Measurements from ENCODE around the gene SYNGAP1.
"Not testable (repeated sequence)": the region's sequence is repeated elsewhere in the genome, so short reads cannot be mapped to it uniquely, and the experiment has no call there.

Gene SYNGAP1

GRCh38 chr6:33481192-33481591 is 61.3 kb downstream of the SYNGAP1 start:
- no peak for DNase-seq (ENCODE audit: low read depth)
- no peak for TF ChIP-seq CTCF (IDR thresholded peaks at IDR 0.05; ENCODE audit: low read length, missing control alignments)
- H3K4me3 ChIP-seq (replicated peaks; ENCODE audit: low read depth, low read length): no peak overlapping the region

GRCh38 chr6:33482620-33483019 is 62.8 kb downstream of the SYNGAP1 start:
- DNase-seq (ENCODE audit: low read depth); H3K4me3 ChIP-seq (replicated peaks; ENCODE audit: low read depth, low read length): not testable (repeated sequence)

GRCh38 chr6:33483678-33484077 is 63.8 kb downstream of the SYNGAP1 start:
- no peak overlapping the region for H3K4me3 ChIP-seq (replicated peaks; ENCODE audit: low read depth, low read length)
- TF ChIP-seq CTCF (IDR thresholded peaks at IDR 0.05; ENCODE audit: low read length, missing control alignments): no peak
- no peak for DNase-seq (ENCODE audit: low read depth)

- not testable (repeated sequence) for DNase-seq (ENCODE audit: low read depth)
Observed at GRCh38 chr6:33484673-33485262, 64.9 kb downstream of the SYNGAP1 start.

GRCh38 chr6:33485680-33486079 is 65.8 kb downstream of the SYNGAP1 start:
- DNase-seq (ENCODE audit: low read depth): not testable (repeated sequence)

More at GRCh38 chr6:33484673-33485262, 64.9 kb downstream of the SYNGAP1 start:
- H3K4me3 ChIP-seq (replicated peaks; ENCODE audit: low read depth, low read length): not testable (repeated sequence)

GRCh38 chr6:33488339-33488738 is 68.5 kb downstream of the SYNGAP1 start:
- no peak for TF ChIP-seq CTCF (IDR thresholded peaks at IDR 0.05; ENCODE audit: low read length, missing control alignments)
- DNase-seq (ENCODE audit: low read depth): no peak
- no peak overlapping the region for H3K4me3 ChIP-seq (replicated peaks; ENCODE audit: low read depth, low read length)

More at GRCh38 chr6:33485680-33486079, 65.8 kb downstream of the SYNGAP1 start:
- H3K4me3 ChIP-seq (replicated peaks; ENCODE audit: low read depth, low read length): not testable (repeated sequence)

GRCh38 chr6:33490198-33490597 is 70.3 kb downstream of the SYNGAP1 start:
- H3K4me3 ChIP-seq (replicated peaks; ENCODE audit: low read depth, low read length): no peak overlapping the region
- TF ChIP-seq CTCF (IDR thresholded peaks at IDR 0.05; ENCODE audit: low read length, missing control alignments): no peak
- DNase-seq (ENCODE audit: low read depth): no peak

- DNase-seq (ENCODE audit: low read depth): no peak
- no peak for TF ChIP-seq CTCF (IDR thresholded peaks at IDR 0.05; ENCODE audit: low read length, missing control alignments)
Observed at GRCh38 chr6:33490621-33491020, 70.8 kb downstream of the SYNGAP1 start.

GRCh38 chr6:33492093-33492492 is 72.2 kb downstream of the SYNGAP1 start:
- no peak for DNase-seq (ENCODE audit: low read depth)
- no peak overlapping the region for H3K4me3 ChIP-seq (replicated peaks; ENCODE audit: low read depth, low read length)
- TF ChIP-seq CTCF (IDR thresholded peaks at IDR 0.05; ENCODE audit: low read length, missing control alignments): no peak

More at GRCh38 chr6:33490621-33491020, 70.8 kb downstream of the SYNGAP1 start:
- H3K4me3 ChIP-seq (replicated peaks; ENCODE audit: low read depth, low read length): no peak overlapping the region

Data from fibroblast of pulmonary artery (primary cell).